ENCODE data around the gene SRSF7. TPM values are rescaled to one million over a fixed set of nuclear protein-coding genes. Genes with fewer than 3 reads are reported as not detected.
"Not testable (repeated sequence)": the region's sequence is repeated elsewhere in the genome, so short reads cannot be mapped to it uniquely, and the experiment has no call there.

The SRSF7 gene
- total RNA-seq, 2 experiments from 2014 or later, result 315 to 318 TPM

GRCh38 chr2:38775921-38776225, 24.7 kb upstream of the SRSF7 start:
- ATAC-seq (ENCODE audit: low read depth) (no peak), DNase-seq (no peak)
- POLR2A ChIA-PET, result interaction anchor here (0.7 to 1.8 kb wide), 2 partner anchors 25 to 43 kb away, joined by 3 to 12 read pairs; partner anchors contain the start of gene SRSF7
- Mint-ChIP-seq H3K27me3 (peaks cover 29% of the 10 kb centered on the region), H3K4me3 (no peak overlapping the region), H3K9me3 (no peaks in the 10 kb centered on the region), H3K36me3 (peaks cover 8% of the 10 kb centered on the region), H3K27ac (no peak overlapping the region), H3K4me1 (peaks cover 17% of the 10 kb centered on the region)

- ATAC-seq (ENCODE audit: low read depth) (no peak), DNase-seq (no peak)
- Mint-ChIP-seq H3K27me3 (peaks cover 29% of the 10 kb centered on the region), H3K4me1 (peaks cover 19% of the 10 kb centered on the region), H3K27ac (no peak overlapping the region), H3K4me3 (no peak overlapping the region), H3K36me3 (peaks cover 4% of the 10 kb centered on the region), H3K9me3 (no peaks in the 10 kb centered on the region)
- POLR2A ChIA-PET, result interaction anchor here (0.7 to 1.8 kb wide), 2 partner anchors 24 to 43 kb away, joined by 3 to 12 read pairs; partner anchors contain the start of gene SRSF7
Observed at GRCh38 chr2:38775097-38775920, 24.1 kb upstream of the SRSF7 start.

GRCh38 chr2:38771632-38772031, 20.5 kb upstream of the SRSF7 start:
- Mint-ChIP-seq H3K27ac (no peak overlapping the region), H3K4me3 (no peak overlapping the region), H3K36me3 (no peaks in the 10 kb centered on the region), H3K9me3 (no peaks in the 10 kb centered on the region), H3K27me3 (peaks cover 24% of the 10 kb centered on the region), H3K4me1 (peaks cover 5% of the 10 kb centered on the region)
- DNase-seq (no peak), ATAC-seq (ENCODE audit: low read depth) (no peak)
- POLR2A ChIA-PET, result interaction anchor here (5.6 kb wide), 1 partner anchor 21 kb away, joined by 25 read pairs; the partner anchor contains the start of gene SRSF7

GRCh38 chr2:38765551-38765950, 14.4 kb upstream of the SRSF7 start:
- Mint-ChIP-seq H3K4me1 (peaks cover 6% of the 10 kb centered on the region), H3K27ac (no peak overlapping the region), H3K4me3 (no peak overlapping the region), H3K36me3 (peaks cover 2% of the 10 kb centered on the region), H3K27me3 (peaks cover 4% of the 10 kb centered on the region), H3K9me3 (no peaks in the 10 kb centered on the region)
- POLR2A ChIA-PET, result interaction anchor here (2.2 kb wide), 1 partner anchor 15 kb away, joined by 9 read pairs; the partner anchor contains the start of gene SRSF7
- no peak for ATAC-seq (ENCODE audit: low read depth)
- no peak for DNase-seq

GRCh38 chr2:38765149-38765548, 14.0 kb upstream of the SRSF7 start:
- Mint-ChIP-seq H3K9me3 (no peaks in the 10 kb centered on the region), H3K4me1 (peaks cover 6% of the 10 kb centered on the region), H3K27me3 (peaks cover 4% of the 10 kb centered on the region), H3K36me3 (peaks cover 2% of the 10 kb centered on the region), H3K27ac (no peak overlapping the region), H3K4me3 (no peak overlapping the region)
- POLR2A ChIA-PET, result interaction anchor here (2.2 kb wide), 1 partner anchor 14 kb away, joined by 9 read pairs; the partner anchor contains the start of gene SRSF7
- no peak for DNase-seq
- no peak for ATAC-seq (ENCODE audit: low read depth)

- DNase-seq (no peak), ATAC-seq (ENCODE audit: low read depth) (no peak)
- Mint-ChIP-seq H3K4me1 (peaks cover 6% of the 10 kb centered on the region), H3K27ac (no peak overlapping the region), H3K9me3 (no peaks in the 10 kb centered on the region), H3K4me3 (no peak overlapping the region), H3K27me3 (peaks cover 4% of the 10 kb centered on the region), H3K36me3 (peaks cover 2% of the 10 kb centered on the region)
- POLR2A ChIA-PET, result interaction anchor here (3.5 kb wide), 1 partner anchor 13 kb away, joined by 62 read pairs; the partner anchor contains the start of gene SRSF7
Observed at GRCh38 chr2:38763728-38764127, 12.6 kb upstream of the SRSF7 start.

GRCh38 chr2:38763228-38763627, 12.1 kb upstream of the SRSF7 start:
- ATAC-seq (ENCODE audit: low read depth), result peak; percentile 97

GRCh38 chr2:38755891-38756290, 4.7 kb upstream of the SRSF7 start:
- H3K9me3 Mint-ChIP-seq; H3K4me3 Mint-ChIP-seq; DNase-seq; H3K36me3 Mint-ChIP-seq; H3K27me3 Mint-ChIP-seq; POLR2A ChIA-PET; H3K27ac Mint-ChIP-seq; ATAC-seq (ENCODE audit: low read depth): not testable (repeated sequence)
- H3K4me1 Mint-ChIP-seq, result peaks cover 14% of the 10 kb centered on the region

More at GRCh38 chr2:38763228-38763627, 12.1 kb upstream of the SRSF7 start:
- Mint-ChIP-seq H3K27ac (no peak overlapping the region), H3K4me3 (peak overlapping the region; percentile 25), H3K4me1 (peaks cover 6% of the 10 kb centered on the region), H3K27me3 (peaks cover 4% of the 10 kb centered on the region), H3K36me3 (peaks cover 2% of the 10 kb centered on the region), H3K9me3 (no peaks in the 10 kb centered on the region)
- POLR2A ChIA-PET, result interaction anchor here (3.5 kb wide), 1 partner anchor 12 kb away, joined by 62 read pairs; the partner anchor contains the start of gene SRSF7
- DNase-seq, result no peak

- POLR2A ChIA-PET, result interaction anchor here (0.5 kb wide), 1 partner anchor 862 kb away, joined by 4 read pairs; no protein-coding TSS in a partner anchor
- peak overlapping the region; percentile 80 for H3K4me3 Mint-ChIP-seq
- H3K27me3 Mint-ChIP-seq, result no peaks in the 10 kb centered on the region
- DNase-seq (no peak), ATAC-seq (ENCODE audit: low read depth) (no peak)
- H3K9me3 Mint-ChIP-seq, result no peaks in the 10 kb centered on the region
- H3K27ac Mint-ChIP-seq, result peak overlapping the region; percentile 86
- H3K4me1 Mint-ChIP-seq, result peaks cover 18% of the 10 kb centered on the region
- H3K36me3 Mint-ChIP-seq, result peaks cover 12% of the 10 kb centered on the region
Observed at GRCh38 chr2:38754506-38754905, 3.3 kb upstream of the SRSF7 start.

GRCh38 chr2:38754049-38754448, 2.9 kb upstream of the SRSF7 start:
- H3K4me3 Mint-ChIP-seq, result peak overlapping the region; percentile 77
- no peaks in the 10 kb centered on the region for H3K27me3 Mint-ChIP-seq
- POLR2A ChIA-PET, result interaction anchor here (0.5 kb wide), 1 partner anchor 862 kb away, joined by 4 read pairs; no protein-coding TSS in a partner anchor
- H3K4me1 Mint-ChIP-seq, result peaks cover 20% of the 10 kb centered on the region
- ATAC-seq (ENCODE audit: low read depth), result no peak
- H3K9me3 Mint-ChIP-seq, result no peaks in the 10 kb centered on the region
- no peak for DNase-seq
- peaks cover 15% of the 10 kb centered on the region for H3K36me3 Mint-ChIP-seq
- peak overlapping the region; percentile 85 for H3K27ac Mint-ChIP-seq

GRCh38 chr2:38751596-38752410, 642 bp upstream of the SRSF7 start:
- H3K4me3 Mint-ChIP-seq, result peak overlapping the region; percentile 98
- no peaks in the 10 kb centered on the region for H3K27me3 Mint-ChIP-seq
- peak; percentile 19 for ATAC-seq (ENCODE audit: low read depth)
- H3K9me3 Mint-ChIP-seq, result no peaks in the 10 kb centered on the region
- H3K4me1 Mint-ChIP-seq, result peaks cover 39% of the 10 kb centered on the region
- POLR2A ChIA-PET, result interaction anchor here (0.5 to 3.2 kb wide), 57 partner anchors 8 to 1785 kb away, joined by 3 to 62 read pairs (median 6); partner anchors contain the start of genes ATL2, CYP1B1, DHX57 and GALM
- DNase-seq, result no peak
- peaks cover 35% of the 10 kb centered on the region for H3K36me3 Mint-ChIP-seq
- H3K27ac Mint-ChIP-seq, result peak overlapping the region; percentile 100

GRCh38 chr2:38750011-38750890, 910 bp downstream of the SRSF7 start:
- ATAC-seq (ENCODE audit: low read depth) (peak; percentile 38), DNase-seq (peak; percentile 75)
- peaks cover 48% of the 10 kb centered on the region for H3K36me3 Mint-ChIP-seq
- no peaks in the 10 kb centered on the region for H3K27me3 Mint-ChIP-seq
- peak overlapping the region; percentile 100 for H3K27ac Mint-ChIP-seq
- H3K4me1 Mint-ChIP-seq, result peaks cover 55% of the 10 kb centered on the region
- no peaks in the 10 kb centered on the region for H3K9me3 Mint-ChIP-seq
- H3K4me3 Mint-ChIP-seq, result peak overlapping the region; percentile 98
- POLR2A ChIA-PET, result interaction anchor here (0.7 to 3.2 kb wide), 40 partner anchors 9 to 1784 kb away, joined by 3 to 62 read pairs (median 6); partner anchors contain the start of genes CYP1B1, DHX57, GALM and GEMIN6

All from activated naive CD8-positive, alpha-beta T cell treated with anti-CD3 and anti-CD28 coated beads, Interleukin-2, amount 10 ng/mL, durations not matched to agents 7 days and 5 days (primary cell).